Measurements from ENCODE around the gene MRGPRD. TPM values are rescaled to one million over a fixed set of nuclear protein-coding genes. Genes with fewer than 3 reads are reported as not detected.

MRGPRD gene, protein sequence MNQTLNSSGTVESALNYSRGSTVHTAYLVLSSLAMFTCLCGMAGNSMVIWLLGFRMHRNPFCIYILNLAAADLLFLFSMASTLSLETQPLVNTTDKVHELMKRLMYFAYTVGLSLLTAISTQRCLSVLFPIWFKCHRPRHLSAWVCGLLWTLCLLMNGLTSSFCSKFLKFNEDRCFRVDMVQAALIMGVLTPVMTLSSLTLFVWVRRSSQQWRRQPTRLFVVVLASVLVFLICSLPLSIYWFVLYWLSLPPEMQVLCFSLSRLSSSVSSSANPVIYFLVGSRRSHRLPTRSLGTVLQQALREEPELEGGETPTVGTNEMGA
- polyA plus RNA-seq (2011; rRNA removed) (not detected in 2 replicates), polyA minus RNA-seq (2011; rRNA and poly(A)+ RNA removed) (not detected in 2 replicates)

DNA sequence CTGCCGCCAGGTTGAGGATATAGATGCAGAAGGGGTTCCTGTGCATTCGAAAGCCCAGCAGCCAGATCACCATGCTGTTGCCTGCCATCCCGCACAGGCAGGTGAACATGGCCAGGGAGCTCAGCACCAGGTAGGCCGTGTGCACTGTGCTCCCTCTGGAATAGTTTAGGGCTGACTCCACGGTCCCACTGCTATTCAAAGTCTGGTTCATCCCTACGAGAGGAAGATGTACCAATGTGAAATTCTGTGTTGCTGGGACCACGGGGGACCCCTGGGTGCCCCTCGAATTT lies at the start of gene MRGPRD:
Gene MRGPRD, minus strand, starts transcription at position 211 of the 290 bp plus-strand sequence. Its CDS starts 0 bp downstream, at position 211.
- peaks cover 9% of the 10 kb centered on the region for H3K27me3 ChIP-seq (ENCODE audit: control insufficient read depth, insufficient read depth, low read length)
- ChIA-PET POLR2A (no interaction called here), CTCF (no interaction called here)

DNA sequence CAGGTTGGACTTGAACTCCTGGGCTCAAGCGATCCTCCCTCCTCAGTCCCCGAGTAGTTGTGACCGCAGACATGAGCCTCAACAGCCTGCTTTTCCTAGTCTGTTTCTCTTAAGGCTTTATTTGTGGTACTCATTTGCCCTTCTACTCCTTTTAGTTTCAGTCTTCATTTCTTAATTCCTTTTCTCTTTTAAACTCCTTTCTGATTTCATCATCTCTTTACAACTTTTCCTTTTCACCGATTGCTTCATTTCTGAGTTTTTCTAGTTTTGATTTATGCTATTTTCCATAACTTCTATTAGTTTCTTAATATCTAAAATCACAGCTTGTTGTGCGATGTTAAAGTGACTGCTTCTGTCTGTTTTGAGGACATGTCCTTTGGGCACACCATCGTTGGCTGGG lies 49.5 kb upstream of the MRGPRD start:
- ChIA-PET POLR2A (no interaction called here), CTCF (no interaction called here)
- TF ChIP-seq, protein P1, sequence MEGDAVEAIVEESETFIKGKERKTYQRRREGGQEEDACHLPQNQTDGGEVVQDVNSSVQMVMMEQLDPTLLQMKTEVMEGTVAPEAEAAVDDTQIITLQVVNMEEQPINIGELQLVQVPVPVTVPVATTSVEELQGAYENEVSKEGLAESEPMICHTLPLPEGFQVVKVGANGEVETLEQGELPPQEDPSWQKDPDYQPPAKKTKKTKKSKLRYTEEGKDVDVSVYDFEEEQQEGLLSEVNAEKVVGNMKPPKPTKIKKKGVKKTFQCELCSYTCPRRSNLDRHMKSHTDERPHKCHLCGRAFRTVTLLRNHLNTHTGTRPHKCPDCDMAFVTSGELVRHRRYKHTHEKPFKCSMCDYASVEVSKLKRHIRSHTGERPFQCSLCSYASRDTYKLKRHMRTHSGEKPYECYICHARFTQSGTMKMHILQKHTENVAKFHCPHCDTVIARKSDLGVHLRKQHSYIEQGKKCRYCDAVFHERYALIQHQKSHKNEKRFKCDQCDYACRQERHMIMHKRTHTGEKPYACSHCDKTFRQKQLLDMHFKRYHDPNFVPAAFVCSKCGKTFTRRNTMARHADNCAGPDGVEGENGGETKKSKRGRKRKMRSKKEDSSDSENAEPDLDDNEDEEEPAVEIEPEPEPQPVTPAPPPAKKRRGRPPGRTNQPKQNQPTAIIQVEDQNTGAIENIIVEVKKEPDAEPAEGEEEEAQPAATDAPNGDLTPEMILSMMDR (IDR thresholded peaks at IDR 0.05; ENCODE audit: insufficient read depth, low read depth, low read length), result no peak
- H3K27me3 ChIP-seq (ENCODE audit: control insufficient read depth, insufficient read depth, low read length), result peaks cover 1% of the 10 kb centered on the region
- no peaks in the 10 kb centered on the region for H3K36me3 ChIP-seq (ENCODE audit: control insufficient read depth, insufficient read depth, low read length)
- H3K4me3 ChIP-seq (ENCODE audit: low read depth, low read length), result no peak overlapping the region
- no peak for DNase-seq (ENCODE audit: low read depth)

More for the DNA sequence above, at the start of gene MRGPRD:
- TF ChIP-seq, protein P1 (IDR thresholded peaks at IDR 0.05; ENCODE audit: insufficient read depth, low read depth, low read length), result no peak
- DNase-seq (ENCODE audit: low read depth), result no peak
- Histone ChIP-seq H3K4me3 (ENCODE audit: low read depth, low read length) (no peak within 1 kb of the TSS), H3K36me3 (ENCODE audit: control insufficient read depth, insufficient read depth, low read length) (no peaks in the 10 kb centered on the region)

DNA sequence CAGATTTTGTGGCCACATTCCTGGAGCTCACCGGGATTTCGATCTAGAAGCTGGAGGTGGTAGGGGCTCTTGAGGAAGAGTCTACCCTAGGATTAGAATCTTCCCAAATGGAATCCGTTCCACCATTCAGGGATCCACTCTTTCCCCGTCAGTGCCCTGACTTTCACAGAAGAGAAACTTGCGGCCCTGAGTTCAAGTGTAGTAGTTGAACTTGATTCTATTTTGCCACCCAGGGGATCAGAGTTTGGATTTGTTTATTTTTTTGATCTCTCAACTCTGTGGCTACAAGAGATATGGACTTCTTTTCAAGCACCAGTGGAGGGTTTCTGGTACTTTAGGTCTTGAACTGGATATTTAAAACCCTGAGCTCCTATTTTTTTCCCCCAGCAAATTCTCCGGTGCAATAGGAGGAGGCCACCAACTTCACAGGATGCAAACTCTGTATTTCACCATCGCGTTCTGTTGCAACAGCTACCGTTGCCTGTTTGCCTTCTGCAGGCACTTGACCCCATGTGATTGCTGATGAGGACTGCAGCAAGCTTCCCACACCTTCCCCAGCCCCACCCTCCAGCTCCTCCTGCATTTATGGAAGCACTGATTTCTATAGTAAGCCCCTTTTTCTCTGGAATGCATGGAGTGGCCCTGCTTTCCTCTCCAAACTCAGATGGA lies 47.1 kb upstream of the MRGPRD start:
- Histone ChIP-seq H3K36me3 (ENCODE audit: control insufficient read depth, insufficient read depth, low read length) (no peaks in the 10 kb centered on the region), H3K27me3 (ENCODE audit: control insufficient read depth, insufficient read depth, low read length) (peaks cover 3% of the 10 kb centered on the region), H3K4me3 (ENCODE audit: low read depth, low read length) (no peak overlapping the region)
- ChIA-PET POLR2A (no interaction called here), CTCF (interaction anchor here (0.9 to 1.8 kb wide), 5 partner anchors 10 to 71 kb away, joined by 3 to 7 read pairs (median 3); no protein-coding TSS in a partner anchor)
- no peak for DNase-seq (ENCODE audit: low read depth)
- TF ChIP-seq, protein P1 (IDR thresholded peaks at IDR 0.05; ENCODE audit: insufficient read depth, low read depth, low read length), result no peak

DNA sequence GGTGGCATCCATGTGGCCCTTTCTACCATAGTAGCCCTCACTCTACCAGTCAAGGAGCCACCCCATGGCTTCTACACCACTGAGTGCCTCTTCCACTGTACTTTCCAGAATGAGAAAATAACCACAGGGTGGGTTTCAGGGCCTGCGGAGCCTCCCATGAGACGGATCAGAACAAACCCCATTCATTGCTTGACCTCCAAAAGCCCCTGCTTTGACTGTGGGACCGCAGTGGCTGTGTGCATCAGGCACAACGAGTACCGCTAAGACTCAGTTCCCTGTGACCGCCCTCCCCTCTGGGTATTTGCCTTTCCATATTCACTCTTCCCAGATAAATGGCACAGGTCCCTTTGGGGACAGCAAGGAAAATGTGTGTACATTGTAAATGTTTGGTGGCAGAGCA lies 43.7 kb upstream of the MRGPRD start:
- TF ChIP-seq, protein P1 (IDR thresholded peaks at IDR 0.05; ENCODE audit: insufficient read depth, low read depth, low read length), result no peak
- POLR2A ChIA-PET, result no interaction called here
- CTCF ChIA-PET, result interaction anchor here (1.0 kb wide), 1 partner anchor 646 kb away, joined by 5 read pairs; no protein-coding TSS in a partner anchor
- H3K36me3 ChIP-seq (ENCODE audit: control insufficient read depth, insufficient read depth, low read length), result no peaks in the 10 kb centered on the region
- DNase-seq (ENCODE audit: low read depth), result no peak
- no peak overlapping the region for H3K4me3 ChIP-seq (ENCODE audit: low read depth, low read length)
- 0 out of 2 replicates have a peak, but pooled peaks cover 2% of the 10 kb centered on the region for H3K27me3 ChIP-seq (ENCODE audit: control insufficient read depth, insufficient read depth, low read length)

DNA sequence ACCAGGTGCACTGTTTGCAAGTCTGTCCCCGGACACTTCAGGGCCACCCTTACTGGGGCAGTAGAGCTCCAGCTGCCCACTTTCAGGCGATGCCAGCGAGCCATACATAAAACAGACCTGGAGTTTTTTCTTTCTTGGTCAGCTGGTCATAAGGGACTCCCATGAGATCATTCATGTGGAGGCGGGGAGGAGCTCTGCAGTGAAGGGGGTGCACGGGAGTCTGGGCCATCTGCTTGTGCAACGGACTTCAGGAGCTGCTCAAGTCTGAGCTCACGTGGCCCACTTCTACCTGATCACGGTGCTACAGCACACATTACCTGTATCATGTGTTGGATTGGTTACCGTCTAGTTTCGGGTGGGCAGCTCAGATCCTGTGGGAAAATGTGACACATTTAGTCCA lies 41.5 kb upstream of the MRGPRD start:
- DNase-seq (ENCODE audit: low read depth), result no peak
- Histone ChIP-seq H3K27me3 (ENCODE audit: control insufficient read depth, insufficient read depth, low read length) (0 out of 2 replicates have a peak, but pooled peaks cover 2% of the 10 kb centered on the region), H3K36me3 (ENCODE audit: control insufficient read depth, insufficient read depth, low read length) (no peaks in the 10 kb centered on the region), H3K4me3 (ENCODE audit: low read depth, low read length) (no peak overlapping the region)
- TF ChIP-seq, protein P1 (IDR thresholded peaks at IDR 0.05; ENCODE audit: insufficient read depth, low read depth, low read length), result no peak
- ChIA-PET CTCF (interaction anchor here (0.9 to 2.0 kb wide), 6 partner anchors 8 to 67 kb away, joined by 3 to 7 read pairs (median 4); partner anchors contain the start of gene MRGPRF), POLR2A (interaction anchor here (0.6 kb wide), 1 partner anchor 25 kb away, joined by 3 read pairs; no protein-coding TSS in a partner anchor)
